Activated naive CD4-positive, alpha-beta T cell treated with anti-CD3 and anti-CD28 coated beads, Interleukin-2, amount 50 U/mL, for 24 hours (primary cell): ENCODE measurements around the gene ZNF322.
"Not testable (repeated sequence)": the region's sequence is repeated elsewhere in the genome, so short reads cannot be mapped to it uniquely, and the experiment has no call there.

Experiments used
- H3K27ac Mint-ChIP-seq: one replicate; pipeline ENCODE4 v1.8.0; 2021; ENCODE audit warnings: mild to moderate bottlenecking, mixed read lengths
- H3K27me3 Mint-ChIP-seq: one replicate; pipeline ENCODE4 v1.8.0; 2021; ENCODE audit warnings: mixed read lengths
- H3K36me3 Mint-ChIP-seq: one replicate; pipeline ENCODE4 v1.8.0; 2021; ENCODE audit warnings: mixed read lengths
- H3K4me1 Mint-ChIP-seq: one replicate; pipeline ENCODE4 v1.8.0; 2021; ENCODE audit warnings: mixed read lengths
- H3K4me3 Mint-ChIP-seq: one replicate; pipeline ENCODE4 v1.8.0; 2021; ENCODE audit warnings: mild to moderate bottlenecking, mixed read lengths
- H3K9me3 Mint-ChIP-seq: one replicate; pipeline ENCODE4 v1.8.0; 2021; ENCODE audit warnings: mixed read lengths

The ZNF322 gene

GRCh38 chr6:26659042-26659999 lies at the start of gene ZNF322:
Gene ZNF322 (minus strand): TSS chr6:26659746. CDS start chr6:26638553, 21,193 bp downstream.
- peaks cover 14% of the 10 kb centered on the region for H3K27me3 Mint-ChIP-seq
- H3K36me3 Mint-ChIP-seq: peaks cover 11% of the 10 kb centered on the region
- peak within 1 kb of the TSS; percentile 87 for H3K4me3 Mint-ChIP-seq
- no peaks in the 10 kb centered on the region for H3K9me3 Mint-ChIP-seq
- peak within 1 kb of the TSS; percentile 39 for H3K27ac Mint-ChIP-seq
- peaks cover 41% of the 10 kb centered on the region for H3K4me1 Mint-ChIP-seq

DNA sequence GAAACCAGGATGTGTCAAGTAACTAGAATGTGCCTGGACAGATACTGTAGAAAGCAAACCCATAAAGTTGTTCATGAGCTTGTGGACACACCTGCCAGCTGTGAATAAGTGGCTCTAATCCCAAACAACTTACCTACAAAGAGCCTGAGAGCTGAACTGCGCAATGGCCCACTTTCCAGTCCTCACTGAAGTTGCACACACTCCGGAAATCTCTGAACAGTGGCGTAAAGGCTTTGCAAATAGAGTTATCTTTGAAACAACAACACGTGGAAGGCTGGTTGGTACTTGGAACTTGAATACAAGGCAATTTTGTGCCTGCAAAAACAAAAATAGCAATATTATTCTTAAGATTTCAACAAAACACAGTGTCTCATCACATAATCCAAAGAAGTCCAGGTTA lies 46.2 kb upstream of the ZNF322 start:
- not testable (repeated sequence) for H3K4me1 Mint-ChIP-seq, H3K36me3 Mint-ChIP-seq, H3K27me3 Mint-ChIP-seq, H3K27ac Mint-ChIP-seq, H3K4me3 Mint-ChIP-seq, H3K9me3 Mint-ChIP-seq

DNA sequence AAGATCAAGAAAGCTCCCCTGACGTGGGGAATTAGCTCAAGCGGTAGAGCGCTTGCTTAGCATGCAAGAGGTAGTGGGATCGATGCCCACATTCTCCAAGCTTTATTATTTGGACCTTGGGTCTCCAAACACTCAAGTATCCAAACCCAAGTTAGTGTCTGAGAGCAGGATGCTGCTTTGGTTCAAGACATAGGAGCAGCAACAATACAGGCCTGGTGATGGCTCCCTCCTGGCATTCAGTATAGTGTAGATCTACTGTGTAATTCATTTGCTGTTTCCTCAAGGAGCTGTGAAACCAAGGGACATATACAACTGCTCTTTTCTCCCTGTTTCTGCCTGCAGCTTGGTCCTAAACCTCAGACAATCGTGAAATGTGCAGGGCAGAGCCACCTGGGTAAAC lies 45.8 kb upstream of the ZNF322 start:
- not testable (repeated sequence) for H3K4me3 Mint-ChIP-seq, H3K4me1 Mint-ChIP-seq, H3K36me3 Mint-ChIP-seq, H3K27ac Mint-ChIP-seq, H3K27me3 Mint-ChIP-seq, H3K9me3 Mint-ChIP-seq

DNA sequence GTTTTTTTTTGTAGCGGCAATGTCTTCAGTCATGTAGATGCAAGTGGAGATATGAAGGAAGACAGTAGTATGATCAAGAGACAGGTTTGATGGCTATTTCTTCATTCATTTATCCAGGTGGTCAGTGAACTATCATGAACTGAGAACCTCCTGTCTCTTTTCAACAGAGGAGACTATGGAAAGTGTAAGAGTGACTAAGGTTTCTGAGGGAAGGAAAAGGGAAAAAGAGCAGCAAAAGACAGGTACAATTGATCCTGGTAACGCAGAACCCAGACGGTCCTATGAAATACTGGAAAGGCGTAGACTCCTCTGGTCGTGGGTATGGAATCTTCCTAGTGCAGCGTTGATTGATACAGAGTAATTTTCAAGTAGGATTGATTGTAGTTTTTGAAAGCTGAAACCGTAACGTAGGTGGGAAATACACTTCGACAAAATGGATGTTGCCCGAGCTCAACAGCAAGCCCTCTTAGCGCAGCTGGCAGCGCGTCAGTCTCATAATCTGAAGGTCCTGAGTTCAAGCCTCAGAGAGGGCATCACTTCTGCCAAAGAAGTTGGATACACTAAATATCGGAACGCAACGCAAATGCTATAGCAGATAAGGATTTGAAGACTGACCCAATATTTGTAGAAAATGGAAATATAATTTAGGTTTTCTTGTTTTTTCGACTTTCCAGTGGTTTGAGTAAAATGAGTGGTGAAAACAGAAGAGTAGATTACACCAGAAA lies 41.6 kb upstream of the ZNF322 start:
- H3K9me3 Mint-ChIP-seq, H3K4me1 Mint-ChIP-seq, H3K27me3 Mint-ChIP-seq, H3K36me3 Mint-ChIP-seq, H3K4me3 Mint-ChIP-seq, H3K27ac Mint-ChIP-seq: not testable (repeated sequence)

- not testable (repeated sequence) for H3K27me3 Mint-ChIP-seq, H3K36me3 Mint-ChIP-seq, H3K4me1 Mint-ChIP-seq, H3K9me3 Mint-ChIP-seq, H3K4me3 Mint-ChIP-seq, H3K27ac Mint-ChIP-seq
These were observed 38.0 kb upstream of the ZNF322 start for GRCh38 chr6:26697496-26697895.

DNA sequence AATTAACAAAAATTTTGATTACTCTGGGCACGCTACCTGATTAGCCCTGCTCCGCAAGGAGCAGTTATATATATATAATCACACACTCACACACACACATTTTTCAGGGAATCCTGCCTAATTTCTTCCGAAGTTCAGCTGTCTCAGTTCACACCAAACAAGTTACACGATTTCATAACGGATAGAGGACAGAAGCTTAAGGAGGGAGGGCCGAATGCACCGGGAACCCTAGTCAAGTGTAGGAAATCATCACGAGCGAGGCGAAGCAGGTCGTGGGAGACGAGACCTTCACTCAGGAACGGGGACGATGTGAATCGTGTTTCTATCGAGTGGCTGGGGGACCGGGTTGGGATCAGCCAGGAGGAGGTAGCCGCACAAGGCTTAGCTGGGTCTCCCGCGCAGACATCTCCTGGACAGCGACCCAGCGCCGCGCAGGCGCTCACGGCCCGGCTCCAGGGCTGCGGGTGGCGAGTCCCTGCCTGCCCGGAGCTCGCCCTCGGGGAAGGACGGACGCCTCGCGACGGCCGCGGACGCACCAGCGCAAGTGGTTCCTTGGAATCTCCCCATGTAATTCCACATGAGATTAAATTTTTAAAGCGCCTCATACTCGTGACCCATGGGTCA lies 29.9 kb upstream of the ZNF322 start:
- H3K36me3 Mint-ChIP-seq, H3K4me3 Mint-ChIP-seq, H3K27ac Mint-ChIP-seq, H3K27me3 Mint-ChIP-seq, H3K4me1 Mint-ChIP-seq, H3K9me3 Mint-ChIP-seq: not testable (repeated sequence)

GRCh38 chr6:26682435-26683042 lies 23.0 kb upstream of the ZNF322 start:
- H3K4me3 Mint-ChIP-seq, H3K27ac Mint-ChIP-seq, H3K4me1 Mint-ChIP-seq, H3K36me3 Mint-ChIP-seq, H3K9me3 Mint-ChIP-seq, H3K27me3 Mint-ChIP-seq: not testable (repeated sequence)

DNA sequence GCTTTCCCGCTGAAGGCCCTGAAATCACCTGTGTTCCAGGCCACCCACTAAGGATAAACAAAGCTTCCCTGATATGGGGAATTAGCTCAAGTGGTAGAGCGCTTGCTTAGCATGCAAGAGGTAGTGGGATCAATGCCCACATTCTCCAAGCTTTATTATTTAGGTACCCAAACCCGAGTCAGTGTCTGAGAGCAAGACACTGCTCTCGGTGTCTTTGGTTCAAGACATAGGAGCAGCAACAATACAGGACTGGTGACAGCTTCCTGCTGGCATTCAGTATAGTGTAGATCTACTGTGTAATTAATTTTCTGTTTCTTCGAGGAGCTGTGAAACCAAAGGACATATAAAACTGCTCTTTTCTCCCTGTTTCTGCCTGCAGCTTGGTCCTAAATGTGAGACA lies 13.7 kb upstream of the ZNF322 start:
- H3K36me3 Mint-ChIP-seq, H3K4me3 Mint-ChIP-seq, H3K9me3 Mint-ChIP-seq, H3K27ac Mint-ChIP-seq, H3K27me3 Mint-ChIP-seq, H3K4me1 Mint-ChIP-seq: not testable (repeated sequence)

DNA sequence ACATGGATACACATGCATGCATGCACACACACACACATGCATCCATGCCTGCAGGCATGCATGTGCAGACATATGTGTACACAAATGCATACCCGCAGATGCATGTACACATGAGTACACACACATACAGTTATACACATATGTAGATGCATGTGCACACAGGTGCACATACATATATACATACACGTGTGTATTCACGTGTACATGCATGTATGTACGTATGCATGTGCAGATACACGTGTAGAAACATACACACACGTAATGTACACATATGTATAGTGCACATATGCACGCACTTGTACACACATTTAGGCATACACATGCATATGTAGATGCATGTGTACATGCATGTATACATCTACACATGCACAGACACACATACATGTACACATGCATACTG lies 11.0 kb upstream of the ZNF322 start:
- H3K4me1 Mint-ChIP-seq, H3K27ac Mint-ChIP-seq, H3K4me3 Mint-ChIP-seq, H3K9me3 Mint-ChIP-seq, H3K36me3 Mint-ChIP-seq, H3K27me3 Mint-ChIP-seq: not testable (repeated sequence)

DNA sequence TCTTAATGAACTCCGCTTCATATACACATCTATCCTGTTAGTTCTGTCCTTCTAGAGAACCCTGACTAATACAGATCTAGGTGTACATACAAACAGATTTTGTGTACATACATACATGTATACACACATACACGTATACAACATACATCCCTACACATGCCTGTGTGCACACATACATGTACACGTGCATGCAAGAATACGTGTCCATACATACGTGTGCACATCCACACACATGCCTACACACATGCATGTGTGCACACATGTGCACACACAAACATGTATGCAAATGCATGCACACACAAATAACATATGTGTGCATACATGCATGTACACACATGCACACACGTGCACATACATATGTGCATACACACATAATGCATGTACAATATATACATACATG lies 10.5 kb upstream of the ZNF322 start:
- H3K36me3 Mint-ChIP-seq, H3K4me3 Mint-ChIP-seq, H3K9me3 Mint-ChIP-seq, H3K4me1 Mint-ChIP-seq, H3K27me3 Mint-ChIP-seq, H3K27ac Mint-ChIP-seq: not testable (repeated sequence)

- peak overlapping the region; percentile 18 for H3K27ac Mint-ChIP-seq
- peaks cover 14% of the 10 kb centered on the region for H3K27me3 Mint-ChIP-seq
- peaks cover 10% of the 10 kb centered on the region for H3K36me3 Mint-ChIP-seq
- H3K9me3 Mint-ChIP-seq: no peaks in the 10 kb centered on the region
- peaks cover 36% of the 10 kb centered on the region for H3K4me1 Mint-ChIP-seq
- H3K4me3 Mint-ChIP-seq: peak overlapping the region; percentile 87
These were observed 435 bp upstream of the ZNF322 start for GRCh38 chr6:26660000-26660361.

GRCh38 chr6:26657256-26657655 lies 2.3 kb downstream of the ZNF322 start:
- H3K4me1 Mint-ChIP-seq: peaks cover 45% of the 10 kb centered on the region
- H3K4me3 Mint-ChIP-seq: no peak overlapping the region
- peaks cover 27% of the 10 kb centered on the region for H3K36me3 Mint-ChIP-seq
- no peak overlapping the region for H3K27ac Mint-ChIP-seq
- peaks cover 4% of the 10 kb centered on the region for H3K27me3 Mint-ChIP-seq
- H3K9me3 Mint-ChIP-seq: no peaks in the 10 kb centered on the region

- Mint-ChIP-seq H3K4me1 (peaks cover 49% of the 10 kb centered on the region), H3K36me3 (peaks cover 54% of the 10 kb centered on the region), H3K27ac (no peak overlapping the region), H3K27me3 (no peaks in the 10 kb centered on the region), H3K4me3 (no peak overlapping the region), H3K9me3 (peaks cover 11% of the 10 kb centered on the region)
These were observed 6.5 kb downstream of the ZNF322 start for GRCh38 chr6:26653007-26653406.

DNA sequence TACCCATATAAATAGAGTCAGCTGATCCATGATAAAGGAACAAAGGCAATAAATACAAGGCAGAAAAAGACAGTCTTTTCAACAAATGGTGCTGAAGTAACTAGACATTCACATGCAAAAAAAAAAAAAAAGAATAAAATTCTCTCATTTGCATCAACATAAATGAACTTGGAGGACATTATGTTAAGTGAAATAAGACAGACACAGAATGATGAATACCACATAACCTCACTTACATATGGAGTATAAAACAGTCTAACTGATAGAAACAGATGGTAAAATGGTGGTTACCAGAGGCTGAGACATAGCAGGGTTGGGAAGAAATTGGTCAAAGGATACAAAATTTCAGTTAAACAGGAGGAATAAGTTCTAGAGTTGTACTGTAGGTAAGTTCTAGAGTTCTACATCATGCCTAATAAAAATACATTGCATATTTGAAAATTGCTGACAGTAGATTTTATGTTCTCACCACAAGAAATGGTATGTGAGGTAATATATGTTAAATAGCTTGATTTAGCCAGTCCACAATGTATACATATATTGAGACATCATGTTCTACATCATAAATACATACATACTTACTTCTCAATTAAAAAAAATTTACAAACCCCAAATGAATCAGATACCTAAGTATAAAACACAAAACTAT lies 8.3 kb downstream of the ZNF322 start:
- peak overlapping the region; percentile 11 for H3K4me3 Mint-ChIP-seq
- H3K4me1 Mint-ChIP-seq: peaks cover 44% of the 10 kb centered on the region
- no peaks in the 10 kb centered on the region for H3K27me3 Mint-ChIP-seq
- H3K9me3 Mint-ChIP-seq: peaks cover 11% of the 10 kb centered on the region
- peaks cover 55% of the 10 kb centered on the region for H3K36me3 Mint-ChIP-seq
- no peak overlapping the region for H3K27ac Mint-ChIP-seq

DNA sequence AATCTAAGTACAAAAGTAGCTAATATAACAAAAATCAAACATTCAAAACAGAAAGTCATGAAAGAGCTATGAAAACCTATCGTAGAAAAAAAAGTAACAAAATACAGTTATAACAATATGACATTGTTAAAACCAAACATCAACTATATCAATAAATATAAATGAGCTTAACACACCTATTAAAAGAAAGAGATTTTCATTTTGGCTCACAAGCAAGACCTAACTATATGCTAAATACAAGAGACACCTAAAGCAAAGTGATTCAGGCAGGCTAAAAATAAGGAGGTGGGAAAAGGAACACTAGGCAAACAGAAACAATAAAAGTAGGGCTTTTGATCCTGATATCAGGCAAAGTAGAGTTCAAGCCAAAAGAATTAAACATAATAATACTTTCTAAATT lies 13.5 kb downstream of the ZNF322 start:
- peaks cover 22% of the 10 kb centered on the region for H3K4me1 Mint-ChIP-seq
- H3K36me3 Mint-ChIP-seq: peaks cover 65% of the 10 kb centered on the region
- H3K27ac Mint-ChIP-seq: no peak overlapping the region
- no peak overlapping the region for H3K4me3 Mint-ChIP-seq
- no peaks in the 10 kb centered on the region for H3K27me3 Mint-ChIP-seq
- peaks cover 28% of the 10 kb centered on the region for H3K9me3 Mint-ChIP-seq
